Thyroid gland (tissue), 4 donors: ENCODE data around the gene QKI.

Source experiments
- POLR2A ChIP-seq, 2 donors: fragments of 450-650 bp; IDR thresholded peaks; one replicate each; pipeline ENCODE4 v1.6.1; 2017; ENCODE audit warnings: antibody characterized with exemption in 2 of 2, mild to moderate bottlenecking in 2 of 2, moderate library complexity in 1 of 2
- TF ChIP-seq, protein P1 (sequence below), 6 experiments: fragments of 200-600 bp in 3 of 6; fragments of 450-650 bp in 3 of 6; sonication (generic) in 3 of 6; IDR thresholded peaks; one replicate each; pipeline ENCODE4 v1.5.1; 2016 to 2019; ENCODE audit warnings: antibody characterized with exemption in 6 of 6, mild to moderate bottlenecking in 2 of 6, inconsistent platforms in 1 of 6, moderate library complexity in 1 of 6

DNA sequence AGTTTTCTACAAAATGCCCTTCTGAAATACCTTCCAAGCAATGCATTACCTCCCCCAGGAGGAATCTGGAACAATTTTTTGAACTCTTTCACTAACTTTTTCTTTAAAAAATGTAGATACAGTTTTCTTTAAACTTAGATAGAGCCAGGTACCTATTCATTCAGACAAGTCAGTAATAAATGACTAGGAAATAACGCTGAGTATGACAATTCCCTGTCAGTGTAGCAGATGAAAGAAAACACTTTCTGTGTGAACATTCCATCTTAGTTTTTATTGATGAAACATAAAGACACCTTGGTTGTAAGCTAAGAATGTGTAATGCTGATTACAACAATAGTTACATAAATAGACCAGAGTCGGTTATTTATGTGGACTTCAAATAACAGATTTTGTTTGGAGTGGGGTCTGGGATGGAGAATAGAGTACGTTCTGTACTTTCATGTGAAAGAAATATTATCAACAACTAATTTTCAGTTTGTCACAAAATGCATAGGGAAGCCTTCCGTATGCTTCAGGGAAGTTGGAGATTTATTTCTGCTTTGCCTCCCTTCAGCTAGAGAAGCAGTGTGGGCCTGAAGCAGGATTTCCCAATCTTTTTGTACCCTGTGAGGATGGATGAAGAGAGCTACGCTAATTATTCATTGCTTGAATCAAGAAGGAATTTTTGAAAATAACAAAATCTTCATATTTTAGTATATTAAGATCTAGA, 19.2 kb upstream of the QKI start:
- TF ChIP-seq, protein P1, sequence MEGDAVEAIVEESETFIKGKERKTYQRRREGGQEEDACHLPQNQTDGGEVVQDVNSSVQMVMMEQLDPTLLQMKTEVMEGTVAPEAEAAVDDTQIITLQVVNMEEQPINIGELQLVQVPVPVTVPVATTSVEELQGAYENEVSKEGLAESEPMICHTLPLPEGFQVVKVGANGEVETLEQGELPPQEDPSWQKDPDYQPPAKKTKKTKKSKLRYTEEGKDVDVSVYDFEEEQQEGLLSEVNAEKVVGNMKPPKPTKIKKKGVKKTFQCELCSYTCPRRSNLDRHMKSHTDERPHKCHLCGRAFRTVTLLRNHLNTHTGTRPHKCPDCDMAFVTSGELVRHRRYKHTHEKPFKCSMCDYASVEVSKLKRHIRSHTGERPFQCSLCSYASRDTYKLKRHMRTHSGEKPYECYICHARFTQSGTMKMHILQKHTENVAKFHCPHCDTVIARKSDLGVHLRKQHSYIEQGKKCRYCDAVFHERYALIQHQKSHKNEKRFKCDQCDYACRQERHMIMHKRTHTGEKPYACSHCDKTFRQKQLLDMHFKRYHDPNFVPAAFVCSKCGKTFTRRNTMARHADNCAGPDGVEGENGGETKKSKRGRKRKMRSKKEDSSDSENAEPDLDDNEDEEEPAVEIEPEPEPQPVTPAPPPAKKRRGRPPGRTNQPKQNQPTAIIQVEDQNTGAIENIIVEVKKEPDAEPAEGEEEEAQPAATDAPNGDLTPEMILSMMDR (IDR thresholded peaks at IDR 0.05) = no peak
- TF ChIP-seq POLR2A (IDR thresholded peaks at IDR 0.05) = no peak
